Activated CD8-positive, alpha-beta memory T cell treated with anti-CD3 and anti-CD28 coated beads for 24 hours (primary cell): ENCODE data around the gene ARIH2.

Experiments
- DNase-seq: peaks from one replicate; pipeline ENCODE4 v3.0.0-alpha.2; 2020

The ARIH2 gene

GRCh38 chr3:49020330-49021212 is 101.9 kb downstream of the ARIH2 start:
- DNase-seq = peak; percentile 70

GRCh38 chr3:49021213-49021812 is 102.7 kb downstream of the ARIH2 start:
- DNase-seq = peak; percentile 99

- DNase-seq = peak; percentile 98
Measured at GRCh38 chr3:49021813-49022687, 103.4 kb downstream of the ARIH2 start, which contains the start of gene NDUFAF3. Gene NDUFAF3, plus strand, starts transcription at chr3:49022121. Its CDS starts 24 bp downstream, at chr3:49022145.

DNA sequence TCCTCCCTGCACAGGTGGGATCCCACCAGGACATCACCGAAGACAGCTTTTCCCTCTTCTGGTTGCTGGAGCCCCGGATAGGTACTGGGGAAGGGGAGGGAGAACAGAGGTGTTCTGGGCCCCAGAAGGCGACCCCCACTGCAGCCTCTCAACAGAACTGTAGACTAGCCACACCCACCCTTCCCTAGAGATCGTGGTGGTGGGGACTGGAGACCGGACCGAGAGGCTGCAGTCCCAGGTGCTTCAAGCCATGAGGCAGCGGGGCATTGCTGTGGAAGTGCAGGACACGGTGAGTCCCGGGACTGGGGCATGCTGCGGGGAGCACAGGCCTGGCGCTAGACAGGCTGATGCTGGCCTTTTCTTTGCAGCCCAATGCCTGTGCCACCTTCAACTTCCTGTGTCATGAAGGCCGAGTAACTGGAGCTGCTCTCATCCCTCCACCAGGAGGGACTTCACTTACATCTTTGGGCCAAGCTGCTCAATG is 104.1 kb downstream of the ARIH2 start:
- peak; percentile 73 for DNase-seq

GRCh38 chr3:49023775-49024174 is 105.1 kb downstream of the ARIH2 start:
- peak; percentile 59 for DNase-seq

GRCh38 chr3:49024449-49024848 is 105.8 kb downstream of the ARIH2 start:
- DNase-seq = peak; percentile 61

DNA sequence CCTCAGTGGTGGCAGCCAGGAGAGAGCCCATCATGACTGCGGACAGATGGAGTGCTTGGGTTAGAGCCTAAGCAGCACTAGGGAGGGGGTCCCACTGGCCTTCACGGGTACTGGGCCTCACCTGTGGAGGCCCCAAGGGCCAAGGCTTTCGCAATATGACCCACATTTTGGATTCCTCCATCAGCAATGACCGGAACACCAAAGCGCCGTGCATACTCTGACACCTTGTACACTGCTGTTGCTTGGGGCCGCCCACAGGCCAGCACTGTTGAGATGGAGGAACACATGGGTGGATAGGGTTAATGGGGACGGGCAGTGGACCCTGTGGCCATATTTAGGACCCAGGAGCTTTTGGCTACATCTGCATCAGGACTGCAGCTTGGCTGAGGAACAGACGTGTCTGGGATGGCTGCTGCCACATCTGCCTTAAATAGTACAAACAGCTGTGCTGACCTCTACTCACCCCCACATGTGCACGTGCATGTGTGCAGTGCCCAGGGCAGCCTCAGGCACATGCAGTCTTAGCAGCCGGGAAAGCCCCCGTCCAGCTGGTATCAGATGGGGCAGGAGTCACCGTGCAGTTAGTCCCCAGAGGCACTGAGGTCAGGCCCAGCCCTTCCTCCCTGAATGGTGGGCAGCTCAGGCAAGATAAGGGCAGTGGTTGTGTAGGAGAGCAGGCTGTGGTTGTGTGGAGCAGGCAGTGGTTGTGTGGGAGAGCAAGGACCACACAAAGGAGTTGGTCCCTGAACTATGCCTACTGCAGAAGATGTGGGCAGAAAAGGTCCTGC is 106.6 kb downstream of the ARIH2 start:
- peak; percentile 66 for DNase-seq

DNA sequence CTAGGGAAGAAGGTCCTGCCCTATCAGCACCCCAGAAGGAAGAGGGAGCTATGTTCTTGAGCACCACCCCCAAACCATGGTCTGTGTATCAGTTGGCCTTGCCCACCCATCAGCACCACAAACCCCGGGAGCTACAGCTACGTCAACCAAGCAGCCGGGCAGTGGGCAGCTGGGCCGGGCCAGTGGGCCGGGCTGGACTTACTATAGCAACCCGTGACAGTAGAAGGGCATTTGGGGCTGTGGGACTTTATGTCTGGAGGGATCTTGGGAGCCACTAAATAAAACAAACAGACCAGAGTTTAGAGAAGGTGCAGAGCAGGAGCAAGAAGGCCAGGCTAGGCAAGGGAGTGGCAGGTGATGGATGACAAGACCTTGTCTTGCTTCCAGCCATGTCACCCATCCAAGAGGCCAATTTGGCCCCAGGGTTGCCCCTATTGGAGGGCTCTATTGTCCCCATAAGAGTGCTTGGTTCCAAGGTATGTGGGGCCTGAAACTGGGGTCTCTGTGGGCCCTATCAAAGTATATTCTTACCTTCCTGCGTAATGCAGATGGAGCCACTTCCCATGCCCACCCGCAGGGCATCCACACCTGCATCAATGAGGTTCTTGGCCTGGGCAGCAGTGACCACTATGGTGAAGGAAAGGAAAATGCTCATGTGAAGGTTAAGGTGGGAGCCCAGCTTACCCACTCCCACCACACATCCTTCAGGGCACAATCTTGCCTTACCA is 107.3 kb downstream of the ARIH2 start:
- peak; percentile 63 for DNase-seq

DNA sequence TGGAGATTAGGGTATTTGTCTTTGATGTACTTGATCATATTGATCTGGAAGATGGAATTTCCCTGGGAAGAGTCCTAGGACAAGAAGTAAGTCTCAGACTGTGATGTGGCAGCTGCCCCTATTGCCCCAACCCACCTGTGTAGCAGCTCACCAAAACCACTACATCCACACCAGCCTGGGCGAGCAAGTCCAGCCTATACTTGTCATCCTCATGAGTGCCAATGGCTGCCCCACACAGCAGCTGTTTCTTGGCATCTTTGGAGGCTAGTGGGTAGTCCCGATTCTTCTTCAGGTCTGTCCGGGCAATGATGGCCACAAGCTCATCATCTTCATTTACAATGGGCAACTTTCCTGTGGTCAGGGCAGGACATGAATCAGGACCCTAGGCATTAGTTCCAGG is 107.9 kb downstream of the ARIH2 start:
- DNase-seq = peak; percentile 62

DNA sequence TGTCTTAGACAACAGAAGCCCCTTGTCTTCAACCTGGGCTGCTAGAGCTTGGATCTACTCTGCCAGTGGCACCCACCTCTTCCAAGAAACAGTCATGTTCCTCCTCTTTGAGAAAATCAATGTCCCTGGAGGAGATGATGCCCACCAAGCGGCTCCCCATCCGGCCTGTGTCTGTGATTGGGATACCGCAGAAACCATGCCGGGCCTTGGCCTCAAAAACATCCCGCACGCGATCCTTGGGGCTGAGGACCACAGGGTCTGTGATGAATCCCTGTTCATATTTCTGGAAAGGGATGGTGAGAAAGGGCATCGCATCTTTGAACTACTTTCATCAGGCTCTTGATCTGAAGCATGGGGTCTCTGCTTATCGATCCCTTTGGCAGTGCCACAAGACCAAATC is 109.0 kb downstream of the ARIH2 start:
- DNase-seq = peak; percentile 61

DNA sequence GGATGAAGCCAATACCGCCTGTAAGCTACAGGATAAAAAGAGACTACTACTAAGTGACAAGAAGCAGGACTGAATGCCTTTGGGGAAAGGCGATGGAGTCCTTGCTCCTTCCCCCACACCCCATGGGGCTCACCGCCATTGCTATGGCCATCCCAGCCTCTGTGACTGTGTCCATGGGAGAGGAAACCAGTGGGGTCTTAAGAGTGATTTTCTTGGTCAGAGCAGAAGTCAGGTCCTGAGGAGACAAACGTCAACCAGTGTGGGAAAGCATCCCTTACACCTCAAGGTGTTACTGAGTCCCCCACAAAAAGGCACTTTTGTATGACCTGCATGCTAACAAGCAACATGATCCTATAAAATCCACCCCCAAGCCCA is 109.6 kb downstream of the ARIH2 start:
- DNase-seq = no peak

GRCh38 chr3:49028673-49029562 is 110.3 kb downstream of the ARIH2 start, which contains the start of gene IMPDH2:
Gene IMPDH2, minus strand, starts transcription at chr3:49029398. Its CDS starts 48 bp downstream, at chr3:49029350.
- DNase-seq = peak; percentile 98

DNA sequence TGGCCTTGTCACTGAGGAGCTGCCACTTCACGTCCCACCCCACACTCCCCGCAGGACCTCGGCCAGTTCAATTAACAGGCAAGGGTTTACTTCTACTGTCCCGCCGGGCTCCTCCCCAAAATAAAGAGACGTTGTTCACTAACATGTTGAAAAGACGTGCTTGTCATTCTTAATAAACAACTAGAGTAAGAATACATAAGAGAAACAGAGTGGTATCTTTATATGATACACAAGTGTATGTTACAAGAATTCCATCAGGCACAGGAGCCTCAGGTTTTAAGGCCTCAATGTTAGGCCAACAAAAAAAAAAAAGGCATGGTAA is 110.9 kb downstream of the ARIH2 start:
- no peak for DNase-seq

GRCh38 chr3:49030321-49030720 is 111.7 kb downstream of the ARIH2 start:
- no peak for DNase-seq

- no peak for DNase-seq
Measured at GRCh38 chr3:49032646-49033304, 114.1 kb downstream of the ARIH2 start.

DNA sequence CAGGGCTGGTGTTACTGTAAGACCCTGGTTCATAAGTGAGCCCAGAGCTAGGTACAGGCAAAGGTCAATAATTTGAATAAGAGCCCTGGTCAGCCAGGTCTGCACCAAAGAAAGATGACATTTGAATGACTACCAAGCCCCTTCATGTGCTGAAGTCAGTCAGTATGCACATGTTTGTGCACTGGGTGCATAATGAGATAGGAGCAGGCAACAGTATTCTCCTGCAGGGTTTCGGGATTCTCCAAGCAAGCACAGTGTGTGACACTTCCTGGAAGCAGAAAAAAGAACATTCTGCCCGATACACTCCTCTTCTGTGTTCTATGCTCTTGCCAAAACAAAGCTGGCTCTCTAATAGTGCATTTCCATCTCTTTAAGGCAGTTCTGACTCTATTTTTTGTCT is 116.0 kb downstream of the ARIH2 start:
- DNase-seq = no peak

GRCh38 chr3:49035281-49035680 is 116.6 kb downstream of the ARIH2 start:
- no peak for DNase-seq
